ENCODE data around the gene SLF2. TPM values are rescaled to one million over a fixed set of nuclear protein-coding genes. Genes with fewer than 3 reads are reported as not detected.
"Not testable (repeated sequence)": the region's sequence is repeated elsewhere in the genome, so short reads cannot be mapped to it uniquely, and the experiment has no call there.

SLF2 gene
- total RNA-seq, 2 experiments from 2014 or later, result 34.9 to 37.2 TPM

DNA sequence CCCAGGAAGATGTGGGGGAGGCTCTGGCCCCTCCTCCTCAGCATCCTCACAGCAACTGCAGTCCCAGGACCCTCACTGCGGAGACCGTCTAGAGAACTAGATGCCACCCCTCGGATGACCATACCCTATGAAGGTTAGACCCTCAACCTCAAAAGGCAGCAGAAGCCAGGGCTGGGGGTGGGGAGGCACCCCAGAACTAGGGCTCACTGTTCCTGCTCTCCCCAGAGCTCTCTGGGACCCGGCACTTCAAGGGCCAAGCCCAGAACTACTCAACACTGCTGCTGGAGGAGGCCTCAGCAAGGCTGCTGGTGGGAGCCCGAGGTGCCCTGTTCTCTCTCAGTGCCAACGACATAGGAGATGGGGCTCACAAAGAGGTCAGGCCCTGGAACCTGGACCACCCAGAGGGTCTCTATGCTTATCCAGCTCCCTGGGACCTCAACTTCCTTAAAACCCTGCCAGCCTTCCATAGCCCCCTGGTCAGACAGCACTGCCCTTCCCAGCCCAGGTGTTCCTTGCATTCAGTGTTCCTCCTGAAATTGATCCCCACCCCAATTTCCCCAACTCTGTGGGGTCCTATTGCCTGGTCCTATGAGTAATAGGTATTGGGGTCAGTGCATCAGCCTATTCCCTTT, 60.3 kb downstream of the SLF2 start:
- no peak overlapping the region for H3K4me3 Mint-ChIP-seq
- no peaks in the 10 kb centered on the region for H3K36me3 Mint-ChIP-seq (ENCODE audit: low read depth)
- ChIA-PET POLR2A (no interaction called here), CTCF (interaction anchor here (1.3 to 1.7 kb wide), 2 partner anchors 24 to 46 kb away, joined by 4 read pairs; no protein-coding TSS in a partner anchor)
- DNase-seq, result peak; percentile 10
- no peaks in the 10 kb centered on the region for H3K9me3 Mint-ChIP-seq
- peaks cover 11% of the 10 kb centered on the region for H3K4me1 Mint-ChIP-seq
- H3K27ac Mint-ChIP-seq, result peak overlapping the region; percentile 26
- H3K27me3 Mint-ChIP-seq, result no peaks in the 10 kb centered on the region

DNA sequence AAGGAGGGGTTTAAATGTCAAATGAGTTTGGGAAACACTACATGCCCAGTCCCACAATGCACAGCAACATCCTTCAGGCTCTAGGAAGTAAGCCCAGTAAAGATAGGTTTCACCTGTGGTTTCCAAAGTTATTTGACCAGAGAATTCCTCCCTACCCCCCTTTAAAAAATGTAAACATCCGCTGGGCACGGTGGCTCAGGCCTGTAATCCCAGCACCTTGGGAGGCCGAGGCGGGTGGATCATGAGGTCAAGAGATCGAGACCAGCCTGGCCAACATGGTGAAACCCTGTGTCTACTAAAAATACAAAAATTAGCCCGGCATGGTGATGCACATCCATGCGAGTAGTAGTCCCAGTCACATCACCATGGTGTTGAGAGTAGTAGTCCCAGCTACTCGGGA, 62.6 kb downstream of the SLF2 start:
- H3K27me3 Mint-ChIP-seq; H3K4me3 Mint-ChIP-seq; POLR2A ChIA-PET; H3K27ac Mint-ChIP-seq; H3K9me3 Mint-ChIP-seq; H3K36me3 Mint-ChIP-seq (ENCODE audit: low read depth); H3K4me1 Mint-ChIP-seq: not testable (repeated sequence)
- CTCF ChIA-PET, result interaction anchor here (1.9 kb wide), 1 partner anchor 23 kb away, joined by 6 read pairs; no protein-coding TSS in a partner anchor
- peak; percentile 6 for DNase-seq

DNA sequence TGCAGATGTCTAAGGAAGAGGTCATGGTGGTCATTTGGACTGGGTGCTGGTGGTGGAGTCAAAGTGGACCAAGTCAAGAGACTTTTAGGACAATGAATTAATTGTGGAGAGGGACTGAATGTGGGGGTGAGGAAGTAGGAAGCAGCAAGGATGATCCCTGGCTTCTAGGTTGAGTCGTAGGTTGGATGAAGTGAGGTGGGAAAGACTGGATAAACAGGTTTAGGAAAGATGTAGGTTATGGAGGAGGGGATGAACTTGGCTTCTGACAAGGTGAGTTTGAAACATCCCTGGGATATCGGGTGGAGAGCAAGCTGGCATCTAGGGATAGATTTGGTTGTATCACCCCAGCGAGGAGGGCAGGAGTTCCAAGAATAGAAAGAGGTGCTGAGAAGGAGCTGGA, 64.1 kb downstream of the SLF2 start:
- ChIA-PET POLR2A (interaction anchor here (1.5 kb wide), 1 partner anchor 10 kb away, joined by 3 read pairs; the partner anchor contains the start of genes MRPL43 and TWNK), CTCF (interaction anchor here (1.0 kb wide), 1 partner anchor 73 kb away, joined by 3 read pairs; no protein-coding TSS in a partner anchor)
- DNase-seq, result peak; percentile 4
- no peak overlapping the region for H3K27ac Mint-ChIP-seq
- H3K27me3 Mint-ChIP-seq, result no peaks in the 10 kb centered on the region
- H3K36me3 Mint-ChIP-seq (ENCODE audit: low read depth), result no peaks in the 10 kb centered on the region
- no peaks in the 10 kb centered on the region for H3K9me3 Mint-ChIP-seq
- no peak overlapping the region for H3K4me3 Mint-ChIP-seq
- H3K4me1 Mint-ChIP-seq, result no peaks in the 10 kb centered on the region

DNA sequence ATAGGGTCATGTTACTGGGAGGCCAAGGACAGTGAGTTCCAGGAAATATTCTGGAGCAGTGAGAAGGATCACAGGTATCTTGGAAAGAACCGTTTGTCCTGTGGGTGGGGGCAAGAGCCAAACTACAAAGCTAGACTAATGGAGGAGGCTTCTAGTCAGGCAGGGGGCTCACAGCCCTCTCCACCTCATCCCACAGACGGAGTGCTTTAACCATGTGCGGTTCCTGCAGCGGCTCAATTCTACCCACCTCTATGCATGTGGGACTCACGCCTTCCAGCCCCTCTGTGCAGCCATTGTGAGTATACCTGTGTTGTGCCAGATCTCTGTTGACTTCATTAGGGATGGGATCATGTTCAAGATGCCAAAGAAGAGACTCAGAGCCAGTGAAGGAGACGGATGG, 64.7 kb downstream of the SLF2 start:
- no peaks in the 10 kb centered on the region for H3K4me1 Mint-ChIP-seq
- no peak overlapping the region for H3K4me3 Mint-ChIP-seq
- H3K27ac Mint-ChIP-seq, result no peak overlapping the region
- H3K9me3 Mint-ChIP-seq, result no peaks in the 10 kb centered on the region
- ChIA-PET CTCF (interaction anchor here (1.0 kb wide), 1 partner anchor 73 kb away, joined by 3 read pairs; no protein-coding TSS in a partner anchor), POLR2A (interaction anchor here (1.5 kb wide), 1 partner anchor 10 kb away, joined by 3 read pairs; the partner anchor contains the start of genes MRPL43 and TWNK)
- H3K27me3 Mint-ChIP-seq, result no peaks in the 10 kb centered on the region
- peaks cover 3% of the 10 kb centered on the region for H3K36me3 Mint-ChIP-seq (ENCODE audit: low read depth)
- DNase-seq, result no peak

DNA sequence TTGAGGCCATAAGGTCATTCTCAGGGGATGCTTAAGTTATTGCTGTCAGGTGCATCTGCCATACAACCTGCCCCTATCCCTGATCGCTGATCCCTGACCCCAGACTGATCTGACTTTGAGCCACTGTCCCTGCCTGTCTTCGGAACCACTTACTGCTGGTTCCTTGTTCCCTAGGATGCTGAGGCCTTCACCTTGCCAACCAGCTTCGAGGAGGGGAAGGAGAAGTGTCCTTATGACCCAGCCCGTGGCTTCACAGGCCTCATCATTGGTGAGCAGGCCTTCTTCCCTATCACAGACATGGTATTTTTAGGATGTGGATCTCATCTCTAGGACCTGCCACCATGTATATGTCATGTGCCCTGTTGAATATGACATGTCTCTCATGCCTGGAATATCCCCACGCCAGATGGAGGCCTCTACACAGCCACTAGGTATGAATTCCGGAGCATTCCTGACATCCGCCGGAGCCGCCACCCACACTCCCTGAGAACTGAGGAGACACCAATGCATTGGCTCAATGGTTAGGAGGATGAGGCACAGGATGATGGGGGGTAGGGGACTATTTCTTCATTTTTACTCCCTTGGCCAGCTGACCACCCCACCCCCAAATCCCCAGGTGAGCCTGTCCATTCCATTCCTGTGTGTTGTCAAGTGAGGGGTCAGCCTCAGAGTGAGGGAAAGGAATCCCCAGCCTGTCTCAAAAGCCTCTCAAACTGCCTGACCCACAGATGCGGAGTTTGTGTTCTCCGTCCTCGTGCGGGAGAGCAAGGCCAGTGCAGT, 65.5 kb downstream of the SLF2 start:
- CTCF ChIA-PET, result no interaction called here
- Mint-ChIP-seq H3K9me3 (no peaks in the 10 kb centered on the region), H3K4me3 (no peak overlapping the region), H3K36me3 (ENCODE audit: low read depth) (peaks cover 3% of the 10 kb centered on the region), H3K27ac (no peak overlapping the region), H3K4me1 (no peaks in the 10 kb centered on the region), H3K27me3 (no peaks in the 10 kb centered on the region)
- POLR2A ChIA-PET, result no interaction called here
- peak; percentile 10 for DNase-seq

DNA sequence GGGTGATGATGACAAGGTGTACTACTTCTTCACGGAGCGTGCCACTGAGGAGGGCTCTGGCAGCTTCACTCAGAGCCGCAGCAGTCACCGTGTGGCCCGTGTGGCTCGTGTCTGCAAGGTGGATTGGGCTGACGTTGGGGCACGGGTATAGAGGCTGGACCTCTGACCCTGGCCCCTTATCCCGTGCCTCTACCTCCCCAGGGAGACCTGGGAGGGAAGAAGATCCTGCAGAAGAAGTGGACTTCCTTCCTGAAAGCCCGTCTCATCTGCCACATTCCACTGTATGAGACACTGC, 66.1 kb downstream of the SLF2 start:
- no peak overlapping the region for H3K27ac Mint-ChIP-seq
- no peaks in the 10 kb centered on the region for H3K9me3 Mint-ChIP-seq
- POLR2A ChIA-PET, result no interaction called here
- no peaks in the 10 kb centered on the region for H3K4me1 Mint-ChIP-seq
- H3K27me3 Mint-ChIP-seq, result no peaks in the 10 kb centered on the region
- peaks cover 3% of the 10 kb centered on the region for H3K36me3 Mint-ChIP-seq (ENCODE audit: low read depth)
- CTCF ChIA-PET, result no interaction called here
- no peak overlapping the region for H3K4me3 Mint-ChIP-seq
- peak; percentile 3 for DNase-seq

DNA sequence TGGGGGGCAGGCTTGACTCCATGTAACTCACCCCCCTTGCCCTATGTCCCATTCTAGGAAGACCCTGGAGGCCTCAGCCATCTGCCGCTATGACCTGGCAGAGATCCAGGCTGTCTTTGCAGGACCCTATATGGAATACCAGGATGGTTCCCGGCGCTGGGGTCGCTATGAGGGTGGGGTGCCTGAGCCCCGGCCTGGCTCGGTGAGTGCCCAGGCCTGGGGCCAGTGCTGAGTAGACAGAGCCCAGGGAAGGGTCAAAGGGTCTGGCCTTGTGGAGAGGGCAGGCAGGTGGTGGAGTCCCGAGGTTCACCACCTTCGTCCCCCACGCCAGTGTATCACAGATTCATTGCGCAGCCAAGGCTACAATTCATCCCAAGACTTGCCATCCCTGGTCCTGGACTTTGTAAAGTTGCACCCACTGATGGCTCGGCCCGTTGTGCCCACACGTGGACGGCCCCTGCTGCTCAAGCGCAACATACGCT, 67.1 kb downstream of the SLF2 start:
- H3K27me3 Mint-ChIP-seq, result no peaks in the 10 kb centered on the region
- POLR2A ChIA-PET, result no interaction called here
- CTCF ChIA-PET, result no interaction called here
- no peaks in the 10 kb centered on the region for H3K4me1 Mint-ChIP-seq
- no peaks in the 10 kb centered on the region for H3K9me3 Mint-ChIP-seq
- H3K36me3 Mint-ChIP-seq (ENCODE audit: low read depth), result peaks cover 3% of the 10 kb centered on the region
- H3K27ac Mint-ChIP-seq, result no peak overlapping the region
- DNase-seq, result no peak
- H3K4me3 Mint-ChIP-seq, result no peak overlapping the region

DNA sequence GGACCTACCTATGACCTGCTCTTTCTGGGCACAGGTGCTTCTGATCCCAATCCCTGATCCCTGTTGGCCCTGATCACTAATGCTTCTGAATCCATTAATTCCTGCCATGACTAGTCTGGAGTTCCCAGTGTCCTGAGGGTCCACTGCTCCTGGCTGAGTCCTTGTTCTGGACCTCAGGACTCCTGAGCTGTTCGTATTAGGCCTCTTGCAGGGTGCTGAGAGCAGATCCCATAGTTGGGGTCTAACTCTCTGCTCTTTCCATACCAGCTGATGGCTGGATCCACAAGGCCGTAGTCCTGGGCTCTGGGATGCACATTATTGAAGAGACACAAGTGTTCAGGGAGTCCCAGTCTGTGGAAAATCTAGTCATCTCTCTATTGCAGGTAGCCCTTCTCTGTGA, 67.5 kb downstream of the SLF2 start:
- no peaks in the 10 kb centered on the region for H3K9me3 Mint-ChIP-seq
- ChIA-PET CTCF (no interaction called here), POLR2A (no interaction called here)
- peaks cover 3% of the 10 kb centered on the region for H3K36me3 Mint-ChIP-seq (ENCODE audit: low read depth)
- H3K27ac Mint-ChIP-seq, result no peak overlapping the region
- no peak overlapping the region for H3K4me3 Mint-ChIP-seq
- DNase-seq, result no peak
- no peaks in the 10 kb centered on the region for H3K4me1 Mint-ChIP-seq
- no peaks in the 10 kb centered on the region for H3K27me3 Mint-ChIP-seq

DNA sequence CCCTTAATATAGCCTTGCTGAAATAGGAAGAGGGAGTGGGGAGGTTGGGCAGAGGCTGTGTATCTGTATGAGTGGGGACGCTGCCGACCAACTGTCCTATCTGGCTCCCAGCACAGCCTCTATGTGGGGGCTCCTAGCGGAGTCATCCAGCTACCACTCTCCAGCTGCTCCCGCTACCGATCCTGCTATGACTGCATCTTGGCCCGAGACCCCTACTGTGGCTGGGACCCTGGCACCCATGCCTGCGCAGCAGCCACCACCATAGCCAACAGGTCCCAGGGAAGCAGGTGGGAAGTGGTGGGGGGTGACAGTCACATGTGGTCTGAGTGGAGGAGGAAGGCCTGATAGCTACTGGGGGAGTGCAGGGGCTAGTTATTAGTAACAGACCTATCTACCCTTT, 67.9 kb downstream of the SLF2 start:
- POLR2A ChIA-PET, result no interaction called here
- H3K27ac Mint-ChIP-seq, result no peak overlapping the region
- H3K27me3 Mint-ChIP-seq, result no peaks in the 10 kb centered on the region
- no peak for DNase-seq
- peaks cover 3% of the 10 kb centered on the region for H3K4me1 Mint-ChIP-seq
- H3K36me3 Mint-ChIP-seq (ENCODE audit: low read depth), result peaks cover 3% of the 10 kb centered on the region
- no peaks in the 10 kb centered on the region for H3K9me3 Mint-ChIP-seq
- H3K4me3 Mint-ChIP-seq, result no peak overlapping the region
- CTCF ChIA-PET, result interaction anchor here (0.9 kb wide), 1 partner anchor 26 kb away, joined by 3 read pairs; no protein-coding TSS in a partner anchor

DNA sequence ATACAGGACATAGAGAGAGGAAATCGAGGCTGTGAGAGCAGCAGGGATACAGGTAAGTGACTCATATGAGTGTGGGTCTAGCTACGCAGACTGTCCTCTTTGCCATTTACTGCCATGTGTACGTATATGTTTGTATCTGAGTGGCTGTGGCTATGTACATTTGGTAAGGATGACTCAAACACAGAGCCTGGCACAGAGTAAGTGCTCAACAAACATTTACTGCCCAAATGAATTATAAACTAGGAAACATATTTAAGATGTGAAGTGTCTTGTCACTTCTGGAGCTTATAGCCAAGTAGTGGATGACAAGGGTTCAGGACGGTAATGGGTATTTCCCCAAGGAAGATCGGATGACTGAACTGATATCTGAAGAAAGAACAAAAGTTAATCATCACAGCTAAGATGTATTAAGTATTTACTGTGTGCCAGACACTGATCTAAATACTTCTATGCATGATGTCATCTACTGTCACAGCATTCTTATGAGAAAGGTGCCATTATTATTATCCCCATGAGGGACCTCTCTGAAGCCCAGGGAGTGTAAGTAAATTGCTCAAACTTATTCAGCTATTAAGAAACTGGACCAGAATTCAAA, 68.5 kb downstream of the SLF2 start:
- Mint-ChIP-seq H3K4me1 (peaks cover 9% of the 10 kb centered on the region), H3K36me3 (ENCODE audit: low read depth) (peaks cover 3% of the 10 kb centered on the region), H3K27me3 (no peaks in the 10 kb centered on the region), H3K27ac (no peak overlapping the region), H3K9me3 (no peaks in the 10 kb centered on the region), H3K4me3 (no peak overlapping the region)
- CTCF ChIA-PET, result interaction anchor here (0.7 to 0.9 kb wide), 2 partner anchors 16 to 26 kb away, joined by 3 read pairs; no protein-coding TSS in a partner anchor
- POLR2A ChIA-PET, result no interaction called here
- no peak for DNase-seq

DNA sequence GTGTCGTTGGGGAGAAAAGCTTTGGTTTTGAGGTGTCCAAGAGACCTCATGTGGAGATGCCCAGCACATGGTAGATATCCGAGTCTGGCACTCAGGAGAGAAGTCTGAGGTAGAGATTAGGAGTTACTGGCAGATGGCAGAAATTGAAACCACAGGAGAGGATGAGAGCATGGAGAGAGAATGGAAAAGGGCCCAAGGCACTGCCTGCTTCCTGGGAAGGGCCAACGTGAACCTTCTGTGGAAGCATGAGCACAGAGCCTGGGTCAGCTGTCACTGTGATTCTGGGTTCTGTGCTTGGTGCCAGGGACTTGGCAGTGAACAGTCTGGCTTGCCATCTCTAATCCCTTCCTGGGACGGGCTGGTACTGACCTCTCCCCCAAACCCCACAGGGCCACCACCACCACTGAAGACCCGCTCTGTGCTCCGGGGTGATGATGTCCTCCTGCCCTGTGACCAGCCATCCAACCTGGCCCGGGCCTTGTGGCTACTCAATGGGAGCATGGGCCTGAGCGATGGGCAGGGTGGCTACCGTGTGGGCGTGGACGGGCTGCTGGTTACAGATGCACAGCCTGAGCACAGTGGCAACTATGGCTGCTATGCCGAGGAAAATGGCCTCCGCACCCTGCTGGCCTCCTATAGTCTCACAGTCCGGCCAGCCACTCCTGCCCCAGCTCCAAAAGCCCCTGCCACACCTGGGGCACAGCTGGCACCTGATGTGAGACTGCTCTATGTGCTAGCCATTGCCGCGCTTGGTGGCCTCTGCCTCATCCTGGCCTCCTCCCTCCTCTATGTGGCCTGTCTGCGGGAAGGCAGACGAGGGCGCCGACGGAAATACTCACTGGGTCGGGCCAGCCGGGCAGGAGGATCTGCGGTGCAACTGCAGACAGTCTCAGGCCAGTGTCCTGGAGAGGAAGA, 70.4 kb downstream of the SLF2 start:
- Mint-ChIP-seq H3K27me3 (no peaks in the 10 kb centered on the region), H3K4me3 (no peak overlapping the region), H3K27ac (no peak overlapping the region), H3K4me1 (peaks cover 27% of the 10 kb centered on the region), H3K9me3 (no peaks in the 10 kb centered on the region), H3K36me3 (ENCODE audit: low read depth) (peaks cover 7% of the 10 kb centered on the region)
- no peak for DNase-seq
- CTCF ChIA-PET, result no interaction called here
- POLR2A ChIA-PET, result no interaction called here

DNA sequence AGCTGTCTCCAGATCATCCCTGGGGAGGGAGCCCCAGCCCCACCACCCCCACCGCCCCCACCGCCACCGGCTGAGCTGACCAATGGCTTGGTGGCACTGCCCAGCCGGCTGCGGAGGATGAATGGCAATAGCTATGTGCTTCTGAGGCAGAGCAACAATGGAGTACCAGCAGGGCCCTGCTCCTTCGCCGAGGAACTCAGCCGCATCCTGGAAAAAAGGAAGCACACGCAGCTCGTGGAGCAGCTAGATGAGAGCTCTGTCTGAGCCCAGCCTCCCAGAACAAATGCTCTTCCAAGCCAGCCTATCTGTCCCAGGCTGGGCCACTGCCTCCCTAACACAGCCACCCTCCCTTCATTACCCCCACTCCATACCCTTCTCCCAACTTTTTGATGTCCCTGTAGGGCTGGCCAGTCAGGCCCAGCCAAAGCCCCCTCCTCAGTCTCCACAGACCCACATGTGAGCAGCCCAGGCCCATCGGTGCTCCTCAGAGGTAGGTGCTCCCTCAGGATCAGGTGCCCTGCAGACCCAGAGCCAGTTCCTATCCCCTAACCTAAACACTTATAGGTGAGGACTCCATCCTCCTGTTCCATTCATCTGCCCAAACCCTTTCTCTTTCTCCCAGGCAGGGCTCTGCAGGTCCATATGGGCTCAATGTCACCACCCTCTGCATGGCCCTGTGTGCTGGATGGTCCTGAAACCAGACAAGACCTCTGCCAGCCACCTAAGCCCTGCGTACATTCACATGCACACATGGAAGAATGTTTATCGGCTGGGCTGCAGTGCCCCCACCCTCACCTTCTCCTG, 71.3 kb downstream of the SLF2 start:
- peaks cover 27% of the 10 kb centered on the region for H3K4me1 Mint-ChIP-seq
- POLR2A ChIA-PET, result no interaction called here

More for the DNA sequence above, 71.3 kb downstream of the SLF2 start:
- Mint-ChIP-seq H3K27ac (no peak overlapping the region), H3K36me3 (ENCODE audit: low read depth) (peaks cover 7% of the 10 kb centered on the region), H3K27me3 (no peaks in the 10 kb centered on the region), H3K4me3 (no peak overlapping the region), H3K9me3 (no peaks in the 10 kb centered on the region)
- DNase-seq, result no peak
- CTCF ChIA-PET, result interaction anchor here (1.3 kb wide), 1 partner anchor 14 kb away, joined by 7 read pairs; no protein-coding TSS in a partner anchor

All from activated CD4-positive, alpha-beta memory T cell treated with anti-CD3 and anti-CD28 coated beads, Interleukin-2, amount 10 ng/mL, durations not matched to agents 7 days and 5 days (primary cell).